Right lobe of liver (tissue), 6 donors: Measurements from ENCODE around the gene LZTR1. TPM values are rescaled to one million over a fixed set of nuclear protein-coding genes. Genes with fewer than 3 reads are reported as not detected.
A peak's percentile ranks its signal among the peaks of the same experiment; 100 is the strongest.

Source experiments
- ATAC-seq, 4 donors: fragments of 200-7000 bp; cut with Tn5 transposase; one replicate each; pipeline ENCODE4 v1.9.1; 2020; ENCODE audit warnings: mild to moderate bottlenecking in 4 of 4, moderate library complexity in 4 of 4
- DNase-seq, 3 donors: peaks; one replicate each; pipeline ENCODE4 v3.0.0-alpha.2; 2020
- H3K27ac ChIP-seq, 3 donors: fragments of 200-600 bp; one replicate each; pipeline ENCODE4 v1.8.0; 2022
- H3K27me3 ChIP-seq, 2 donors: fragments of 200-600 bp; one replicate each; pipeline ENCODE4 v1.8.0; 2022
- H3K36me3 ChIP-seq, 4 donors: fragments of 200-600 bp; sonication (generic) in 1 of 4; one replicate each; pipeline versions ENCODE4 v1.5.1 to v1.8.0; 2017 to 2022; ENCODE audit warnings: control low read depth in 1 of 4
- H3K4me1 ChIP-seq, 4 donors: fragments of 200-600 bp; sonication (generic) in 1 of 4; one replicate each; pipeline versions ENCODE4 v1.5.1 to v1.8.0; 2017 to 2022; ENCODE audit warnings: control low read depth in 1 of 4
- H3K4me3 ChIP-seq, 3 donors: fragments of 200-600 bp; one replicate each; pipeline ENCODE4 v1.8.0; 2022
- H3K9me3 ChIP-seq, 4 donors: fragments of 200-600 bp; sonication (generic) in 1 of 4; one replicate each; pipeline versions ENCODE4 v1.5.1 to v1.8.0; 2017 to 2022; ENCODE audit warnings: control low read depth in 1 of 4
- POLR2A ChIP-seq: fragments of 450-650 bp; IDR thresholded peaks from one replicate; pipeline ENCODE4 v1.6.1; 2017; ENCODE audit warnings: antibody characterized with exemption, mild to moderate bottlenecking
- WGBS: methylation state at CpG from one replicate; pipeline ENCODE4 v1.1.6; 2018; ENCODE audit warnings: low coverage, low lambda C conversion rate; ENCODE audit not compliant: insufficient coverage; ENCODE audit errors: missing lambda C conversion rate; 5-methylcytosine and 5-hydroxymethylcytosine counted together
- intact Hi-C, 2 donors: fragments of 100-400 bp; cut with DNase I; formaldehyde crosslinking; loops; one replicate each; pipeline versions ENCODE4 v1.11.2 to v1.14.1; 2022
- total RNA-seq, 6 experiments: library from RNA; depleted of rRNA in 2 of 6; stranded (reverse); fragments of >200 nt in 2 of 6; fragmentation: NEBNext Ultra II Directional in 3 of 6; extraction: Animal tissue kit (Norgen Biotek cat#: 25700) in 3 of 6; gene quantifications; one replicate each; pipeline versions ENCODE4 v1.1.0 to v1.2.4, GENCODE V29; 2016 to 2023
- TF ChIP-seq, protein P1 (sequence below), 4 donors: fragments of 200-600 bp in 3 of 4; fragments of 450-650 bp in 1 of 4; IDR thresholded peaks; one replicate each; pipeline versions ENCODE4 v1.5.1 to v1.8.0; 2016 to 2022; ENCODE audit warnings: antibody characterized with exemption in 4 of 4, mild to moderate bottlenecking in 2 of 4
- donor health status: DM: no; HTN: yes; CAD: no.
- donor health status: DM: no; HTN: no; CAD: no.
- donor health status: DM: no; HTN: no; CAD: no.
- donor health status: DM: no; HTN: yes; CAD: no.
- donor health status: DM: no; HTN: yes; CAD: no.

The LZTR1 gene
- total RNA-seq, 6 experiments from 2014 or later: 22.7 to 33.3 (median 27.0) TPM

DNA sequence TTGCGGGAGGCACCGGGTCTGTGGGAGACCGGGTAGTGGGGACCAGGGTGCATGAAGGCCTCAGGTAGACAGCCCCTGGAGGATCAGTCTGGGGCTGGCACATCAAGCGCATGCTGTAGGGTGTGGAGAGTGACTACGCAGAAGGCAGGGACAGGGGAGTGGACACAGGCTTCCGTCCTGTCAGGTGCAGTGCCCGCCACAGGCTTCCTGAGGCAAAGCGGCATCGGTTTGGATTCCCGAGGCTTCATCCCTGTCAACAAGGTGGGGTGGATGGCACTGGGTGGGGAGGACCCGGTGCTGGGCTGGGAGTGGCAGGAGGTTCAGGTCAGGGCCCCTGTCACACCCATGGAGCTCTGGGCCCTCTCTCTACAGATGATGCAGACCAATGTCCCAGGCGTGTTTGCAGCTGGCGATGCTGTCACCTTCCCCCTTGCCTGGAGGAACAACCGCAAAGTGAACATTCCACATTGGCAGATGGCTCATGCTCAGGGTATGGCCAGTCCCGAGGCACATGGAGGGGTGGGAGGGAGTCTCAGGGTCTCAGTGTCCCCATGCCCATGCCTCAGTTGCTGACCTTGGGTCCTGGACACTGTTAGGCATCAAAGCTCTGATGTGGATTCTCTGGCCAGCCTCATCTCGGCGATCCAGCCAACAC is 4.5 kb upstream of the LZTR1 start:
- H3K36me3 ChIP-seq: no peaks in the 10 kb centered on the region
- peaks cover 0 to 19% (median 5%) of the 10 kb centered on the region in 4 donors for H3K4me1 ChIP-seq
- H3K27ac ChIP-seq: no peak overlapping the region
- DNase-seq (no peak), ATAC-seq (no peak)
- intact Hi-C loops: no loop called here
- no peaks in the 10 kb centered on the region for H3K27me3 ChIP-seq
- no peak overlapping the region for H3K4me3 ChIP-seq
- no peaks in the 10 kb centered on the region for H3K9me3 ChIP-seq
- TF ChIP-seq POLR2A: no peak
- TF ChIP-seq, protein P1, sequence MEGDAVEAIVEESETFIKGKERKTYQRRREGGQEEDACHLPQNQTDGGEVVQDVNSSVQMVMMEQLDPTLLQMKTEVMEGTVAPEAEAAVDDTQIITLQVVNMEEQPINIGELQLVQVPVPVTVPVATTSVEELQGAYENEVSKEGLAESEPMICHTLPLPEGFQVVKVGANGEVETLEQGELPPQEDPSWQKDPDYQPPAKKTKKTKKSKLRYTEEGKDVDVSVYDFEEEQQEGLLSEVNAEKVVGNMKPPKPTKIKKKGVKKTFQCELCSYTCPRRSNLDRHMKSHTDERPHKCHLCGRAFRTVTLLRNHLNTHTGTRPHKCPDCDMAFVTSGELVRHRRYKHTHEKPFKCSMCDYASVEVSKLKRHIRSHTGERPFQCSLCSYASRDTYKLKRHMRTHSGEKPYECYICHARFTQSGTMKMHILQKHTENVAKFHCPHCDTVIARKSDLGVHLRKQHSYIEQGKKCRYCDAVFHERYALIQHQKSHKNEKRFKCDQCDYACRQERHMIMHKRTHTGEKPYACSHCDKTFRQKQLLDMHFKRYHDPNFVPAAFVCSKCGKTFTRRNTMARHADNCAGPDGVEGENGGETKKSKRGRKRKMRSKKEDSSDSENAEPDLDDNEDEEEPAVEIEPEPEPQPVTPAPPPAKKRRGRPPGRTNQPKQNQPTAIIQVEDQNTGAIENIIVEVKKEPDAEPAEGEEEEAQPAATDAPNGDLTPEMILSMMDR (IDR thresholded peaks at IDR 0.05): no peak
- WGBS: 77% methylated on average over 5 of the region's 17 CpGs

DNA sequence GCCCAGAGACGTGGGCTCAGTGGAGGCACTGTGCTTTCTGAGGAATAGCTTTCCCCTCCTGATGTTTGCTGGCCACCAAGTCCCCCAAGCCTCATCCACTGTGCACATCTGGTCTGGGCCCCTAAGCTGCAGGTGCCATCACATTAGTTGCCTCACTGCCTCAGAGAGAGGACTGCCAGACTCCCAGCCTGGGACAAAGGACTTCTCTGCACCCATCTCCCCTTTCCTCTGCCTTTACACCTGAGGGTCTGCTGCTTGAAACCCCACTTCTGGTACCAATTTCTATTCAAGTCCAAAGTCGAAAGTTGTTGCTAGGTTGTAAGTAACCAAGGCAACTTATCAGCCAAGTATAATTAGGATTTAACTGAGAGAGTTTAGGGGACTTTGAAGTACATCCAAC is 3.7 kb upstream of the LZTR1 start:
- Histone ChIP-seq H3K4me3 (no peak overlapping the region), H3K9me3 (no peaks in the 10 kb centered on the region), H3K4me1 (peaks cover 0 to 24% (median 5%) of the 10 kb centered on the region in 4 donors), H3K36me3 (no peaks in the 10 kb centered on the region), H3K27me3 (no peaks in the 10 kb centered on the region), H3K27ac (no peak overlapping the region)
- DNase-seq (no peak), ATAC-seq (no peak)
- no peak for TF ChIP-seq POLR2A
- TF ChIP-seq, protein P1 (IDR thresholded peaks at IDR 0.05): no peak
- WGBS: 100% methylated on average over 1 of the region's 2 CpGs
- intact Hi-C loops: no loop called here

DNA sequence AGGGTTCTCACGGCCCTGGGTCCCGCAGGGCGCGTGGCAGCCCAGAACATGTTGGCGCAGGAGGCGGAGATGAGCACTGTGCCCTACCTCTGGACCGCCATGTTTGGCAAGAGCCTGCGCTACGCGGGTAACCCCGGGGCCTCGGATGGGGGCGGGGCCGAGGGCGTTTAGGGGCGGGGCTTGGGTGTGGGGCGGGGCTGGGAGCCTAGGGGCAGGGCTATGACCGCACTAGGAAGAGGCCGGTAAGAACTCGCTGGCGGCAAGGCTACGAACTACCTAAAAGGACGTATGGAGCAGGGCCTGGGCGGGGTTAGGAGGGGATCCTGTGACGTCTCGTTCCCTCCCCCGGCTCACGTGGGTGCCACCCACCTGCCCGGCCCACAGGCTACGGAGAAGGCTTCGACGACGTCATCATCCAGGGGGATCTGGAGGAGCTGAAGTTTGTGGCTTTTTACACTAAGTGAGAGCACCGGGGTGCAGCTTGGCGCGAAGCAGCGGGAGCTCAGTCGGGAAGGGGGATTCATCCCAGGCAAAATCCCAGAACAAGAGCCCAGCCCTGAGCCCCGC is 2.8 kb upstream of the LZTR1 start:
- TF ChIP-seq, protein P1 (IDR thresholded peaks at IDR 0.05): no peak
- TF ChIP-seq POLR2A: no peak
- H3K36me3 ChIP-seq: peaks cover 0 to 2% (median 0%) of the 10 kb centered on the region in 4 donors
- H3K4me3 ChIP-seq: peak overlapping the region; percentile 7 to 33 (median 25)
- peak; percentile 72 to 87 (median 73) for DNase-seq
- peak; percentile 65 to 74 (median 68) for ATAC-seq
- H3K9me3 ChIP-seq: no peaks in the 10 kb centered on the region
- intact Hi-C loops: no loop called here
- no peaks in the 10 kb centered on the region for H3K27me3 ChIP-seq
- H3K4me1 ChIP-seq: peaks cover 0 to 24% (median 5%) of the 10 kb centered on the region in 4 donors
- WGBS: no CpG with 5 or more reads among the region's 39 CpGs
- peak overlapping the region in 1 of 3 donors; percentile 13 for H3K27ac ChIP-seq

DNA sequence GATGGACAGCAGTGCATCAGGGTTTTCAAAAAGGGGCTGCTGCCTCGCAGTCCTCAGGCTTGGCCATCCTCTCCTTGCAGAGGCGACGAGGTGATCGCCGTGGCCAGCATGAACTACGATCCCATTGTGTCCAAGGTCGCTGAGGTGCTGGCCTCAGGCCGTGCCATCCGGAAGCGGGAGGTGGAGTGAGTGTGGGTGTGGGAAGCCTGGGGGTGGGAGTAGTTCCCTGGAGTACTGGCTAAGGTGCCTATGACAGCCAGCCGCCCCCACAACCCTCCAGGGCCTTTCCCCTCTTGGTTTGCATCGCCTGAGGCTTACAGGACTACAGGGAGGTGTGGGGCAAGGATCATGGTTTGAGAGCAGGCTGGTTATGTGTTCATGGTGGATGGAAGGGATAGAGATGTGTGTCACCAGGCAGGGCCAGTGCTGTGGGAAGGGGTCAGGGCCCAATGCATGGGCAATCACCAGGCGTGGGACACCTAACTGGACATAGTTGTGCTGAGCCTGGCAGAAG is 2.1 kb upstream of the LZTR1 start:
- peak in 2 of 3 donors; percentile 45 to 67 for DNase-seq
- H3K4me3 ChIP-seq: peak overlapping the region; percentile 7 to 33 (median 25)
- intact Hi-C loops: no loop called here
- H3K4me1 ChIP-seq: peaks cover 0 to 24% (median 5%) of the 10 kb centered on the region in 4 donors
- TF ChIP-seq, protein P1 (IDR thresholded peaks at IDR 0.05): no peak
- TF ChIP-seq POLR2A: no peak
- H3K36me3 ChIP-seq: peaks cover 0 to 2% (median 0%) of the 10 kb centered on the region in 4 donors
- 0% methylated on average over 1 of the region's 13 CpGs for WGBS
- H3K27me3 ChIP-seq: no peaks in the 10 kb centered on the region
- ATAC-seq: peak in 2 of 4 donors; percentile 10 to 25
- no peaks in the 10 kb centered on the region for H3K9me3 ChIP-seq
- peak overlapping the region in 1 of 3 donors; percentile 13 for H3K27ac ChIP-seq
